ENCODE data around the gene ATP2B2. TPM values are rescaled to one million over a fixed set of nuclear protein-coding genes. Genes with fewer than 3 reads are reported as not detected.
A peak's percentile ranks its signal among the peaks of the same experiment; 100 is the strongest.

Gene ATP2B2
- total and polyA plus RNA-seq, 8 donors = 0.11 to 0.75 (median 0.21) TPM

GRCh38 chr3:10420745-10421475 is 84.5 kb downstream of the ATP2B2 start:
- DNase-seq (no peak), FAIRE-seq (no peak), ATAC-seq (no peak)
- Histone ChIP-seq H3K4me3 (no peak overlapping the region), H3K9me3 (no peaks in the 10 kb centered on the region), H3K27ac (no peak overlapping the region), H3K4me1 (no peaks in the 10 kb centered on the region), H3K27me3 (no peaks in the 10 kb centered on the region), H3K36me3 (no peaks in the 10 kb centered on the region)
- 70 to 78% methylated on average over 6 of the region's 6 CpGs for WGBS, 2 donors
- intact Hi-C loops (cut with DNase I) = no loop called here
- TF ChIP-seq, protein P1, sequence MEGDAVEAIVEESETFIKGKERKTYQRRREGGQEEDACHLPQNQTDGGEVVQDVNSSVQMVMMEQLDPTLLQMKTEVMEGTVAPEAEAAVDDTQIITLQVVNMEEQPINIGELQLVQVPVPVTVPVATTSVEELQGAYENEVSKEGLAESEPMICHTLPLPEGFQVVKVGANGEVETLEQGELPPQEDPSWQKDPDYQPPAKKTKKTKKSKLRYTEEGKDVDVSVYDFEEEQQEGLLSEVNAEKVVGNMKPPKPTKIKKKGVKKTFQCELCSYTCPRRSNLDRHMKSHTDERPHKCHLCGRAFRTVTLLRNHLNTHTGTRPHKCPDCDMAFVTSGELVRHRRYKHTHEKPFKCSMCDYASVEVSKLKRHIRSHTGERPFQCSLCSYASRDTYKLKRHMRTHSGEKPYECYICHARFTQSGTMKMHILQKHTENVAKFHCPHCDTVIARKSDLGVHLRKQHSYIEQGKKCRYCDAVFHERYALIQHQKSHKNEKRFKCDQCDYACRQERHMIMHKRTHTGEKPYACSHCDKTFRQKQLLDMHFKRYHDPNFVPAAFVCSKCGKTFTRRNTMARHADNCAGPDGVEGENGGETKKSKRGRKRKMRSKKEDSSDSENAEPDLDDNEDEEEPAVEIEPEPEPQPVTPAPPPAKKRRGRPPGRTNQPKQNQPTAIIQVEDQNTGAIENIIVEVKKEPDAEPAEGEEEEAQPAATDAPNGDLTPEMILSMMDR (IDR thresholded peaks at IDR 0.05) = no peak

DNA sequence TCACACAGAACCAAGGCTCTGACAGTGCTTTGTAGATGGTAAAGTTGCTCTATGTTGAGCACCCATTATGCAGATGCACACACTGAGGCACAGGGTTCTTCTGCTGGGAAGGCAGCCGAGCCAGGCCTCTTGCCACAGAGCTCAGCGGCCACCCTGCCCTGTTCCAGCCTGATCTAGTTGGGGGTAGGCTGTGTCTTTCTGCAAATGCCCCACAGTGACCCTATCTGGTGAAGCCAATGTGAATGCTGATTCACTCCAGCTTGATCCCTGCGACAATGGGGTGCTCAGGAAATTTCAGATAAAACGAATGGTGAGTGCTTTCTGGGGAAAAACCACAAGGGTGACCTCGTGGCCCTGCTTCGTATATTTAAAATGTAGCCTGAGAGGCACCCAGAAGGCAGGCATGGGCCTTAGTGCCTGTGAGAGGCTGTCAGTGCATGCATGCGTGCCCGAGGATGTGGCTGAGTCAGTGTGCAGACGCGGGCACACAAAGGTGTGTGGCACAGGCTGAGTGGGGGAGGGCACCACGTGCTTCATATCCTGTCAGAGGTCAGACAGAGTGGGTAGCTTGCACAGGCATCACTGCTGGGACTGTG is 85.7 kb downstream of the ATP2B2 start:
- no peak for DNase-seq
- 59 to 66% methylated on average over 11 of the region's 11 CpGs for WGBS, 2 donors

GRCh38 chr3:10417847-10418246 is 87.5 kb downstream of the ATP2B2 start:
- Histone ChIP-seq H3K36me3 (no peaks in the 10 kb centered on the region), H3K4me3 (no peak overlapping the region), H3K4me1 (no peaks in the 10 kb centered on the region), H3K9me3 (no peaks in the 10 kb centered on the region), H3K27me3 (no peaks in the 10 kb centered on the region), H3K27ac (no peak overlapping the region)
- FAIRE-seq (no peak), DNase-seq (no peak), ATAC-seq (peak in 1 of 4 donors; percentile 19)
- intact Hi-C loops (cut with DNase I) = loop anchor here in 1 of 3 donors (10.0 kb wide), 1 partner anchor 327 kb away; no protein-coding TSS in a partner anchor
- TF ChIP-seq, protein P1 (IDR thresholded peaks at IDR 0.05) = no peak
- 75 to 85% methylated on average over 2 of the region's 2 CpGs for WGBS, 2 donors

More for the DNA sequence above, 85.7 kb downstream of the ATP2B2 start:
- ATAC-seq (no peak), FAIRE-seq (no peak)
- intact Hi-C loops (cut with DNase I) = loop anchor here in 1 of 3 donors (10.0 kb wide), 1 partner anchor 325 kb away; no protein-coding TSS in a partner anchor
- no peaks in the 10 kb centered on the region for H3K27me3 ChIP-seq
- H3K9me3 ChIP-seq = no peaks in the 10 kb centered on the region
- H3K36me3 ChIP-seq = no peaks in the 10 kb centered on the region
- H3K4me3 ChIP-seq = no peak overlapping the region
- TF ChIP-seq, protein P1 (IDR thresholded peaks at IDR 0.05) = no peak
- no peak overlapping the region for H3K27ac ChIP-seq
- H3K4me1 ChIP-seq = no peaks in the 10 kb centered on the region

- no peak overlapping the region for H3K4me3 ChIP-seq
- FAIRE-seq (no peak), DNase-seq (no peak), ATAC-seq (no peak)
- WGBS, 2 donors = 43 to 46% methylated on average over 19 of the region's 19 CpGs
- no peaks in the 10 kb centered on the region for H3K27me3 ChIP-seq
- H3K36me3 ChIP-seq = no peaks in the 10 kb centered on the region
- H3K4me1 ChIP-seq = no peaks in the 10 kb centered on the region
- intact Hi-C loops (cut with DNase I) = loop anchor here in 1 of 3 donors (10.0 kb wide), 1 partner anchor 328 kb away; no protein-coding TSS in a partner anchor
- H3K9me3 ChIP-seq = no peaks in the 10 kb centered on the region
- TF ChIP-seq, protein P1 (IDR thresholded peaks at IDR 0.05) = no peak
- no peak overlapping the region for H3K27ac ChIP-seq
Observed at GRCh38 chr3:10416730-10417300, 88.6 kb downstream of the ATP2B2 start.

Data from pancreas (tissue), 10 donors.